HepG2 (cell line): Measurements from ENCODE around the gene LEFTY2. TPM values are rescaled to one million over a fixed set of nuclear protein-coding genes. Genes with fewer than 3 reads are reported as not detected.
A peak's percentile ranks its signal among the peaks of the same experiment; 100 is the strongest.

Experiments
- ARID3A ChIP-seq: IDR thresholded peaks from 2 replicates; pipeline ENCODE4 v1.6.1; 2012; ENCODE audit warnings: low read depth, low read length, improper control_type of control experiment
- GATA4 ChIP-seq: sonication (generic); IDR thresholded peaks from 2 replicates; pipeline ENCODE4 v1.6.1; 2016; ENCODE audit warnings: antibody characterized with exemption, low read depth, borderline replicate concordance
- JUND ChIP-seq: sonication (generic); formaldehyde crosslinking; IDR thresholded peaks from 2 replicates; pipeline ENCODE4 v1.8.0; 2022; ENCODE audit warnings: mild to moderate bottlenecking, missing genetic modification reagents
- KLF16 ChIP-seq, 2 experiments: sonication (generic) in 1 of 2; formaldehyde crosslinking in 1 of 2; IDR thresholded peaks; 2 replicates each; pipeline versions ENCODE4 v1.6.1 to v1.8.0; 2016 to 2023; ENCODE audit warnings: missing genetic modification reagents in 2 of 2, missing compliant biosample characterization in 1 of 2
- MTA1 ChIP-seq: sonication (generic); formaldehyde crosslinking; IDR thresholded peaks from 2 replicates; pipeline ENCODE4 v1.4.0; 2020; ENCODE audit warnings: missing genetic modification reagents, mild to moderate bottlenecking, borderline replicate concordance
- NKX3-1 ChIP-seq: sonication (generic); formaldehyde crosslinking; IDR thresholded peaks from 2 replicates; pipeline ENCODE4 v1.5.0; 2020; ENCODE audit warnings: missing genetic modification reagents
- PHF5A ChIP-seq: IDR thresholded peaks from one replicate; pipeline ENCODE4 v1.6.1; 2018; ENCODE audit warnings: low read depth, missing genetic modification reagents; ENCODE audit not compliant: unreplicated experiment
- REXO4 ChIP-seq: sonication (generic); formaldehyde crosslinking; IDR thresholded peaks from 2 replicates; pipeline ENCODE4 v1.8.0; 2022; ENCODE audit warnings: missing genetic modification reagents, mild to moderate bottlenecking, borderline replicate concordance
- SATB2 ChIP-seq: sonication (generic); formaldehyde crosslinking; IDR thresholded peaks from 2 replicates; pipeline ENCODE4 v1.5.0; 2020; ENCODE audit warnings: missing genetic modification reagents
- TEAD2 ChIP-seq: sonication (generic); formaldehyde crosslinking; IDR thresholded peaks from 2 replicates; pipeline ENCODE4 v1.9.0; 2021; ENCODE audit warnings: missing genetic modification reagents
- ZBTB3 ChIP-seq: sonication (generic); formaldehyde crosslinking; IDR thresholded peaks from 2 replicates; pipeline ENCODE4 v1.4.0; 2020; ENCODE audit warnings: low read depth, mild to moderate bottlenecking, moderate library complexity, missing genetic modification reagents, borderline replicate concordance
- ZBTB7B ChIP-seq: sonication (generic); formaldehyde crosslinking; IDR thresholded peaks from 2 replicates; pipeline ENCODE4 v1.4.0; 2020; ENCODE audit warnings: missing genetic modification reagents
- ZNF296 ChIP-seq: sonication (generic); formaldehyde crosslinking; conservative IDR thresholded peaks from 2 replicates; pipeline ENCODE4 v1.5.0; 2020; ENCODE audit warnings: mild to moderate bottlenecking, missing genetic modification reagents
- ZNF446 ChIP-seq: sonication (generic); formaldehyde crosslinking; IDR thresholded peaks from 2 replicates; pipeline ENCODE4 v1.5.0; 2020; ENCODE audit warnings: mild to moderate bottlenecking, missing genetic modification reagents
- ZNF644 ChIP-seq: IDR thresholded peaks from 2 replicates; pipeline ENCODE4 v1.6.1; 2016; ENCODE audit warnings: low read depth
- ZNF709 ChIP-seq: sonication (generic); formaldehyde crosslinking; IDR thresholded peaks from 2 replicates; pipeline ENCODE4 v1.5.0; 2020; ENCODE audit warnings: mild to moderate bottlenecking, missing genetic modification reagents
- ZNF740 ChIP-seq: sonication (generic); formaldehyde crosslinking; IDR thresholded peaks from 2 replicates; pipeline ENCODE4 v1.4.0; 2020; ENCODE audit warnings: missing genetic modification reagents
- ZNF770 ChIP-seq: sonication (generic); formaldehyde crosslinking; IDR thresholded peaks from 2 replicates; pipeline ENCODE4 v1.5.0; 2020; ENCODE audit warnings: mild to moderate bottlenecking, missing genetic modification reagents
- ZNF83 ChIP-seq: sonication (generic); formaldehyde crosslinking; IDR thresholded peaks from 2 replicates; pipeline ENCODE4 v1.4.0; 2020; ENCODE audit warnings: missing genetic modification reagents, mild to moderate bottlenecking, borderline replicate concordance
- polyA plus RNA-seq, 8 experiments: library from polyadenylated mRNA; depleted of rRNA in 3 of 8; stranded (reverse) in 7 of 8; unstranded in 1 of 8; fragments of >200 nt; fragmentation: Illumina TruSeq in 4 of 8; extraction: Trizol in 4 of 8; gene quantifications; 2 replicates each; pipeline versions ENCODE4 v1.2.1 to v1.2.3, GENCODE V29; 2011 to 2016; ENCODE audit warnings: low read depth in 4 of 8, missing spikeins in 1 of 8, mixed read lengths in 1 of 8; ENCODE audit not compliant: insufficient read depth in 1 of 8
- total RNA-seq, 5 experiments: library from RNA; depleted of rRNA; stranded (reverse); fragments of >200 nt; fragmentation: Illumina TruSeq; extraction: Trizol; gene quantifications; 2 replicates each; pipeline ENCODE4 v1.2.3, GENCODE V29; 2016; ENCODE audit warnings: low read depth in 1 of 5
- TF ChIP-seq, protein P1 (sequence below): sonication (generic); formaldehyde crosslinking; IDR thresholded peaks from 2 replicates; pipeline ENCODE4 v1.4.0; 2020; ENCODE audit warnings: missing genetic modification reagents

The LEFTY2 gene
- total and polyA plus RNA-seq, 2 of the 13 experiments (the other 11 are each of a cell fraction or from before 2014, with no cell fraction given) = 0.13 to 0.33 TPM

DNA sequence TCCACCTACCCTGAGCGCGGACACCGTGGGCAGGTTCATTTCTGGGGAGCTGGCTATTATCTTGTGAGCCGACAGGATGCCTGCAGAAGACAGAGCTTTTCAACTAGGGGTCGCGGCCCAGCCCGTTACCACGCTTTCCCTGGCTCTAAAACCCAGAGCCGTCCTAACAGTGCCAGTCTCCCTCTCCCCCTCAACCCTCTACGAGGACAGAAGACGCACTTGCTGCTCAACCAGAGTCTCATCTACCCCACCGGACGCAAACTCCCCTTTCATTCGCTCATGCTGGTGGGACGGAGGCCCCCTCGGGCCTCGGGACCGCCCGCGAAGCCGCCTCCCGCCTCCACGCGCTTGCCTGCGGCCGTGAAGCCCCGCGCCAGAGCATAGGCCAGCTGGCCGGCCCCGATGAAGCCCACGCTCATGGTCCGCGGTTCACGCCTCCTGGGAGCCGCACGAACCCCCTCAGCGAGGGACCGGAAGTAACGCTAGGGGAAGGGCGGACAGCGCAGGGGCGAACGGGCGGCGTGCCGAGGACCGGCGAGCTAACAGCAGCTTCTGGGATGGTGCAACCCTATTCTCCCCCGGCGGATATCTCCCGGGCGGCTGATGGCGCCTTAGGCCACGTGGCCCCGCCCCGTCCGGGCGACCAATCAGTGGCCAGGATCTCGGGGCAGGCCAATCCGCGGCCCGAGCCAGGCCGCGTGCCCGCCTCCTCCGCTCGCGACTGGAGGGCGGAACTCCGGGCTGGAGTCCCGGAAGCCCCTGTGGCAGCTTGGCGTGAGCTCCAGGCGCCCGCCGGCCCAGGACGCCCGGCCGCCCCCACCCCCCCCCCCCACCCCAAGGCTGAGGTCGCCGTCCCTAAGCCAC is 17.1 kb downstream of the LEFTY2 start, which contains the start of gene PYCR2 (continued):
- peak; percentile 72; the same call in 1 of the 2 replicates for TF ChIP-seq ZNF740 (CRISPR knock-in tag)
- no peak for TF ChIP-seq ZNF644
- no peak for TF ChIP-seq REXO4
- TF ChIP-seq ZBTB7B (CRISPR knock-in tag) = no peak
- peak; percentile 58 to 83; a peak in 3 of 4 replicates for TF ChIP-seq KLF16 (CRISPR knock-in tag; IDR thresholded peaks at IDR 0.05)
- TF ChIP-seq GATA4 = peak; percentile 64; the same call in 1 of the 2 replicates
- TF ChIP-seq ZNF770 (CRISPR knock-in tag) = no peak
- TF ChIP-seq ZNF83 (CRISPR knock-in tag) = 0 out of 2 replicates have a peak, but pooled peaks have one; percentile 44
- TF ChIP-seq ZNF446 = peak; percentile 83
- no peak for TF ChIP-seq TEAD2
- TF ChIP-seq ARID3A = no peak
- no peak for TF ChIP-seq ZBTB3 (CRISPR knock-in tag)
- no peak for TF ChIP-seq SATB2 (CRISPR knock-in tag)
- TF ChIP-seq ZNF296 (CRISPR knock-in tag) = peak; percentile 49; the same call in 1 of the 2 replicates
- TF ChIP-seq MTA1 (CRISPR knock-in tag) = no peak
- peak; percentile 68; the same call in 1 of the 2 replicates for TF ChIP-seq ZNF709 (CRISPR knock-in tag)
- peak; percentile 9; the same call in 1 of the 2 replicates for TF ChIP-seq NKX3-1 (CRISPR knock-in tag)
- TF ChIP-seq JUND (CRISPR knock-in tag) = peak; percentile 9; the same call in 1 of the 2 replicates
- TF ChIP-seq, protein P1, sequence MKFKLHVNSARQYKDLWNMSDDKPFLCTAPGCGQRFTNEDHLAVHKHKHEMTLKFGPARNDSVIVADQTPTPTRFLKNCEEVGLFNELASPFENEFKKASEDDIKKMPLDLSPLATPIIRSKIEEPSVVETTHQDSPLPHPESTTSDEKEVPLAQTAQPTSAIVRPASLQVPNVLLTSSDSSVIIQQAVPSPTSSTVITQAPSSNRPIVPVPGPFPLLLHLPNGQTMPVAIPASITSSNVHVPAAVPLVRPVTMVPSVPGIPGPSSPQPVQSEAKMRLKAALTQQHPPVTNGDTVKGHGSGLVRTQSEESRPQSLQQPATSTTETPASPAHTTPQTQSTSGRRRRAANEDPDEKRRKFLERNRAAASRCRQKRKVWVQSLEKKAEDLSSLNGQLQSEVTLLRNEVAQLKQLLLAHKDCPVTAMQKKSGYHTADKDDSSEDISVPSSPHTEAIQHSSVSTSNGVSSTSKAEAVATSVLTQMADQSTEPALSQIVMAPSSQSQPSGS = no peak
- no peak for TF ChIP-seq PHF5A (CRISPR knock-in tag)
